Measurements from ENCODE around the gene COL9A3.

The COL9A3 gene

GRCh38 chr20:62811320-62811719, 5.5 kb upstream of the COL9A3 start:
- no peak for DNase-seq (ENCODE audit: low read depth)

GRCh38 chr20:62811720-62812119, 5.1 kb upstream of the COL9A3 start:
- DNase-seq (ENCODE audit: low read depth): no peak

GRCh38 chr20:62812181-62812906, 4.5 kb upstream of the COL9A3 start:
- DNase-seq (ENCODE audit: low read depth): no peak

- no peak for DNase-seq (ENCODE audit: low read depth)
These were observed 4.0 kb upstream of the COL9A3 start for GRCh38 chr20:62812907-62813200.

GRCh38 chr20:62813588-62813987, 3.3 kb upstream of the COL9A3 start:
- DNase-seq (ENCODE audit: low read depth): no peak

GRCh38 chr20:62814060-62814708, 2.7 kb upstream of the COL9A3 start:
- no peak for DNase-seq (ENCODE audit: low read depth)

- no peak for DNase-seq (ENCODE audit: low read depth)
These were observed 2.2 kb upstream of the COL9A3 start for GRCh38 chr20:62814709-62815065.

GRCh38 chr20:62815066-62815991, 1.5 kb upstream of the COL9A3 start:
- no peak for DNase-seq (ENCODE audit: low read depth)

GRCh38 chr20:62816031-62816883, 593 bp upstream of the COL9A3 start:
- DNase-seq (ENCODE audit: low read depth): no peak

- no peak for DNase-seq (ENCODE audit: low read depth)
These were observed 1.2 kb downstream of the COL9A3 start for GRCh38 chr20:62817975-62818591.

GRCh38 chr20:62818592-62819493, 2.0 kb downstream of the COL9A3 start:
- no peak for DNase-seq (ENCODE audit: low read depth)

- no peak for DNase-seq (ENCODE audit: low read depth)
These were observed 2.8 kb downstream of the COL9A3 start for GRCh38 chr20:62819494-62820174.

GRCh38 chr20:62820208-62820961, 3.5 kb downstream of the COL9A3 start:
- DNase-seq (ENCODE audit: low read depth): no peak

GRCh38 chr20:62820962-62821725, 4.3 kb downstream of the COL9A3 start:
- DNase-seq (ENCODE audit: low read depth): no peak

GRCh38 chr20:62821726-62822210, 4.9 kb downstream of the COL9A3 start:
- DNase-seq (ENCODE audit: low read depth): no peak

GRCh38 chr20:62822239-62822787, 5.5 kb downstream of the COL9A3 start:
- DNase-seq (ENCODE audit: low read depth): no peak

GRCh38 chr20:62822788-62823651, 6.2 kb downstream of the COL9A3 start:
- no peak for DNase-seq (ENCODE audit: low read depth)

Measured in T-helper 22 cell (primary cell).